ELF-1 (cell line): ENCODE measurements around the gene SCFD2.

Experiments
- DNase-seq: peaks from one replicate; pipeline ENCODE4 v3.0.0-alpha.2; 2016; ENCODE audit warnings: low read depth, low spot score

The SCFD2 gene

GRCh38 chr4:52833941-52834525 lies 531.8 kb downstream of the SCFD2 start:
- no peak for DNase-seq

GRCh38 chr4:52825460-52826090 lies 540.3 kb downstream of the SCFD2 start:
- no peak for DNase-seq

GRCh38 chr4:52824603-52825459 lies 541.0 kb downstream of the SCFD2 start:
- peak; percentile 80 for DNase-seq

- no peak for DNase-seq
These were observed 541.6 kb downstream of the SCFD2 start for GRCh38 chr4:52824270-52824602.

GRCh38 chr4:52823702-52824092 lies 542.2 kb downstream of the SCFD2 start:
- no peak for DNase-seq
